22Rv1 (cell line): ENCODE data around the gene TRANK1.

Experiments
- CTCF ChIP-seq: fragments of 450-650 bp; IDR thresholded peaks from 2 replicates; pipeline ENCODE4 v1.5.1; 2017; ENCODE audit warnings: mild to moderate bottlenecking
- ZFX ChIP-seq: fragments of 450-650 bp; IDR thresholded peaks from 2 replicates; pipeline ENCODE4 v1.6.1; 2017; ENCODE audit warnings: antibody characterized with exemption, borderline replicate concordance

GRCh38 chr3:36911990-36912804 is 32.7 kb downstream of the TRANK1 start:
- TF ChIP-seq CTCF (no peak), ZFX (no peak)
